ENCODE measurements around the gene SGPP2.

Gene SGPP2

DNA sequence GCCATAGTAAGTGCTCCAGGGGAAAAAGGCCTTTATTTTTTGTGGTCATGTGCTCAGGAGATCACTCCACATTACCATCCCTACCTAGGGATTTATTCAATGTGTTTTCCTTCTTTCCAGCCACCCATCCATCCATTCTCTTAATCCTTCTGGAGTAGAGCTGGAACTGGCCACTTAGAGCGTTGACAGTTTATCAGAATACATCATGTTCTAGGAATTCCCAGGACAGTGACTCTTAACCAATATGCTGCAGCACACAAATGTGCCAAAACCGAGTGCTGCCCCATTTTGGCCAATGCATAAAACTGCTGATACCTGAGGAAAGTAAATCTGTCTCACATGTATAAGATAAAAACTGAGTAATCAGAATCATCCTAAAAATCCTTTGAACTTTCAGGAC is 167.8 kb downstream of the SGPP2 start:
- DNase-seq, result no peak

DNA sequence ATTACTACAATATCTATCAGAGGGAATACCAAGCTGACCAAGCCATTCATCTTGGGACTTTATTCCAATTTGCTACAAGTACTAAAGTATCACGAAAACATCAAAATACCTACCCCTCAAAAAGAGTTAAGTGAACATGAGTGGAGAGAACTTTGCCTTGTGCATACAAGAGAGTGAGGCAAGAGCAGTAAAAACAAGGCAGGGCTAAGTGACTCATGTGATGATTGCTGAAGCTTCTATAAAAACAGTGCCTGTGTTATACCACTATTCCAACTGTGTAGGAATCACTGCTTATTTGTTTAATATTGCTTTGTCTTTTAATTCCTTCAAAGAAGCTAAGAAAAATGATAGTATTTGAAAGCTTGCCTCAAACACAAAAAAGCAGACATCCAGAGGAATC is 170.3 kb downstream of the SGPP2 start:
- DNase-seq, result no peak

GRCh38 chr2:222595581-222595980 is 171.2 kb downstream of the SGPP2 start:
- no peak for DNase-seq

GRCh38 chr2:222598611-222599010 is 174.3 kb downstream of the SGPP2 start:
- DNase-seq, result no peak

DNA sequence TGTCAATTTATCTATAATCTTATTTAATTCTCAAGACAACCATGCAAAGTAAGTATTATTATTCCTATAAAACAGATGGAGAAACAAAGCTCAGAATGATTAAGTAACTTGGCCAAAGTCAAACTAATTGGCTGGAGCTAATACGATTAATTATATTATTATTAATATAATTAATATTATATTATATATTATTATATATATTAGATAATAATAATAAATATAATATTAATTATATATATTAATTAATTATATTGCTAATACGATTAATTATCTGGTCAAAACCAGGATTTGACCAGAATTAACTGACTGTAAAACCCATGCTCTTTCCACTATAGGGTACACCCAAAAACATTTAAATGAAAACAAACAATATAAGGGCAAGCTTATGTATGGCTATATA is 179.2 kb downstream of the SGPP2 start:
- no peak for DNase-seq

DNA sequence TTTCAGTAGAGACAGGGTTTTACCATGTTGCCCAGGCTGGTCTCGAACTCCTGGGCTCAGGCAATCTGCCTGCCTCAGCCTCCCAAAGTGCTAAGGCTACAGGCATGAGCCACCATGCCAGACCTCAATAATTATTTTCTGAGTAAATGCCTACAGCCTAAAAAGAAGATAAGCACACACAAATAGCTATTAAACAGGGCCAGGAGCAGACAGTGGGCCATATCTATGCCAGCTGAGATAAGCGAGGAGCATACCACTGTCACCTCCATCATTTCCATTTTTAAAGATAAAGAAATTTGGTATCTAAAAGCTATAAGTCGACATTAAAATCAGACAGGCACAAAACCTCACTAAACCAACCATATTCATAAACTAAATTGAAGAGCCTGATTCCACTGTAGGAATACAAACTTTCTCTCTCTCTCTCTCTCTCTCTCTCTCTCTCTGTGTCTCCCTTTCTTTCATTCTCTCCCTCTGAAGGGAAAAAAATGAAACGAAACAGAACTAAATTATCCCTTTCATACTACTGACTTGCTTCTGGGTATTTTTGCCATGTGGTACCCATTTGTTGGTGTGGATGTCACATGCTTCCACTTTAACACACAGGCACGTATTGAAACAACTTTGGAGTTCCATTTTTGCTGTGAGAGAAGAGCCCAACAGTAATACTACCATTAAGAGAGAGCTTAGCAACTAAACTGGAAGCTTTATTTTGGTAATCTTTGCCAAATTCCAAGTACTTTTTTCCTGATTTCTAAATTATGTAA is 180.6 kb downstream of the SGPP2 start:
- DNase-seq, result no peak

- DNase-seq, result no peak
These were observed 182.0 kb downstream of the SGPP2 start for GRCh38 chr2:222606306-222606705.

DNA sequence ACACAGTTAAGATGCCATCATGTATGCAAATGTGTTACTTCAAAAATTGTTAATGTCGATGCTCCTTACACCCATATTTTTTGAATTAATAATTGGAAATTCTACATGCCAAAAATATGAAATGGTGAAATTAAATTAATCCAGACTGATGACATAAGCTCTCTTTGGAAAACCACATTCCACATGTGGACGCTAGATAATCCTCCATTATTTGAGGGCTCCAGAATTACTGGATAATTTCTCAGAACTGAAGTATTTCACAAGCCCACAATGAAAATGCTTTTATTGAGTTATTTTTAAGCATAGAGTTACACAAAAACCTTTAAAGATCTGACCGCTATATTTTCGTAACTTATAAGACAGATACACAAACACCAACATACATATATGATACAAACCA is 183.7 kb downstream of the SGPP2 start:
- no peak for DNase-seq

DNA sequence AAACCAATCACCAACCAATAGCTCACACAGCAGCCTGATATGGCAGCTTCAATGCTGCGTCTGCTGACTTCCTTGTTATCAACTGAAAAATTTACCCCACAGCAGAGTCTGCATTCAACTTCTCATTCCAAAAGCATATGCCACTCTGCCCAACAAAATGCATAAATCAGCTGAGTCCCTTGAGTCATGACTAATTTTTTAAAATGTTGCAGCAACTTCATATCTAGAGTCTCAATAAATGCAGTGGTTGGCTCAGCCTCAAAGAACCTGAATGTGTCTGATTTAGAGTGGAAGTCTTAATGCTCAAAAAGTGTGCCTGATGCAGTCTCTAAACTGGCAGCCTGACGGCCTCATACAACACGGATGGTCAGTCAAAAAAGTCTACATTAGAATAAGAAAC is 185.0 kb downstream of the SGPP2 start:
- no peak for DNase-seq

All from SHP77 treated with DMSO at 0.1 percent for 48 hours (cell line).